Activated CD4-positive, alpha-beta T cell treated with anti-CD3 and anti-CD28 coated beads, Interleukin-2, Interleukin-6, amounts not matched to agents 100 ng/mL and 50 ng/mL, durations not matched to agents 16 hours and 8 hours (primary cell): ENCODE results near the gene EIF1AY.
"Not testable (repeated sequence)": the region's sequence is repeated elsewhere in the genome, so short reads cannot be mapped to it uniquely, and the experiment has no call there.

Experiments
- DNase-seq: peaks from one replicate; pipeline ENCODE4 v3.0.0-alpha.2; 2020

EIF1AY gene, protein sequence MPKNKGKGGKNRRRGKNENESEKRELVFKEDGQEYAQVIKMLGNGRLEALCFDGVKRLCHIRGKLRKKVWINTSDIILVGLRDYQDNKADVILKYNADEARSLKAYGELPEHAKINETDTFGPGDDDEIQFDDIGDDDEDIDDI

DNA sequence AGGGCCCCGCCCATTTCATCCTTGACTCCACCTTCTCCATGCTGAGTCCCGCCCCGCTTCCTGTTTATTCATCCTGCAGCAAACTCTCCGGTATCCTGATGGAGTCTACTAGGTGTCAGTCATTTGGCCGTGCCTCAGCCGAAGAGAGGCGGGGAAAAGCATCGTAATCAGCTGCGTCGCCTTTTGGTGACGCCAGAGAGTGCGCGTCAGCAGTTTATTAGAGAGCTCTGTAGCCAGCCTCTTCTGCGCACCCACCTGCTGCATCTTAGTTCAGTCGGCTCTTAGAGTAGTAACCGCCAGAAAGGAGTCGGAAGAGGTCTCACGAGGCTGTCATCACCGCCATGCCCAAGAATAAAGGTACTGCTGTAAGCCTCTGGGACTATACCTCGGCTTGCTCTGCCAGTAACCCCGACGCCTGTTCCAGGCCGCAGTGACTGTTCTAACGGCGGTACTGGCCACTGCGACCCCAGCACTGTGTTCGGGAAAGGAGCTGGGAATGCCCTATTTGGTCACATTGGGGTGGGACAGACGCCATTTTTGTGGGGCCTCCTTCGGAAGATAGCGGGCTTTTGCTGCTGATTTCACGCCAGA lies at the start of gene EIF1AY:
EIF1AY (plus strand) TSS at position 246 of the 591 bp plus-strand sequence; CDS start at position 342, 96 bp downstream.
- DNase-seq = no peak

DNA sequence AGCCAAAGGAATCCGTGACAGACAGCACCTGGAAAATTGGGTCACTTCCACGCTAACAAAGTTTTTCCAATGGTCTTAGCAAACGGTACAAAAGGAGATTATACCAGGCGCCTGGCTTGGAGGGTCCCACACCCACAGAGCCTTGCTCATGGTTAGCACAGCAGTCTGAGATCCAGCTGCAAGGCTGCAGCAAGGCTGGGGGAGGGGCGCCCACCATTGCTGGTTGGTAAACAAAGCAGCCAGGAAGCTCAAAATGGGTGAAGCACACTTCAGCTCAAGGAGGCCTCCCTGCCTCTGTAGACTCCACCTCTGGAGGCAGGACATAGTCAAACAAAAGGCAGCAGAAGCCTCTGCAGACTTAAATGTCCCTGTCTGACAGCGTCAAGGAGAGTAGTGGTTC lies 47.1 kb upstream of the EIF1AY start:
- no peak for DNase-seq

DNA sequence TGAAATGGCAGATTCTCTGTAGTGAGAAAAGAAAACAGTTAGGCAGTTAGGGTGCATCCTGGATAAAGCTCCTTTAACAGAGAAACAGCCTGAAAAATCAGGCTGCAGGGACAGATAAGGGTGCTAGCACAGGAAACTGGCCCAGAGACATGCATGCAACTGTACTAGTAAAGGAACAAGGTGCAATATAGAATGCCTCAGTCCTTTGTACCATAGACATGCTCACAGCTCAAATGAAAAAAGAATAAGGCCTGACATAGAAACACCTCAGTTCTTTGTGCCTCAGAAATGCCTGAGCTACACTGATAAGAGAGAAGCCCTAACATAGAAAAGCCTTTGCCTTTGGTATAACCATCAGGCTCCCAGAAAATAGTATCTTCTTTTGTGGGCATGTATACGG lies 37.4 kb upstream of the EIF1AY start:
- DNase-seq = no peak

DNA sequence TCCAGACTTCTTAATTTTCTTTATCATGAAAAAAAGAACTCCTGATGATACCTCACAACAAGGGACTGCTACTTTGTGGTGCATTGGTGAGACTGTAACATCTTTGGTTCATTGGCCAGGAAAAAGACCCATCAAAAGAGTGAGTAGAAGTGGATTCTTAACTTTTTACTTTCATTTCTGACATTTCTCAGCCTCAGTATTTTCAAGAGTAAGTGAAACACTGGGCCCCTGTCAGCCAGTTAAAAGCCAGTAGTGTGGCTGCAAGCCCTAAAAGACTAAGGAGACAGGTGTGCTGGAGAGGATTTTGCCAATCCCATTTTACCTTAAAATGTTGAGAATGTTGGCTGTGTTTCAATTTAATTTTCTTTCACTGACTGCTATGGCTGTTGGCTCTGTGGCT lies 36.6 kb upstream of the EIF1AY start:
- no peak for DNase-seq

DNA sequence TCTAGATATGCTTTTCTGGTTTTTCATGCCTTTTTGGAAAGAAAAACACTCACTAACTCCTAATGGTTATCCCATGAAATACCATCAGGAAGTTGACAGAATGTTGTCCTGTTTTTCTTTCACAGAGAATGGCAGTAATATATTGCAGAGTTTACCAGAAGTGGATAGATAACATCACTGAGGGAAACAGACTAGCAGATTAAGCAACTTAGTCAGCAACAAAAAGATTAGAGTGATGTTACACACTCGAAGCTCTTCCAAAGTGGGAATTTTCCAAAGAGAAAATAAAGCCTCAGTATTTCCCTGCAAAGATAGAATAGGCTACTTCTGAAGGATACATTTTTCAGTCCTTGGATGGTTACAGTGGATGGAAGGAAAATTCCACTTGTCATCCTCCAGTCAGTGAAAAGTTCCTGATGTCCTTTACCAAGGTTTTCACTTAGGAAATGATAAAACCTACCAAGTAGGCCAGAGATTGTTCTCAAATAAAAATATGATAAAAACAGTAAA lies 31.1 kb upstream of the EIF1AY start:
- DNase-seq = no peak

DNA sequence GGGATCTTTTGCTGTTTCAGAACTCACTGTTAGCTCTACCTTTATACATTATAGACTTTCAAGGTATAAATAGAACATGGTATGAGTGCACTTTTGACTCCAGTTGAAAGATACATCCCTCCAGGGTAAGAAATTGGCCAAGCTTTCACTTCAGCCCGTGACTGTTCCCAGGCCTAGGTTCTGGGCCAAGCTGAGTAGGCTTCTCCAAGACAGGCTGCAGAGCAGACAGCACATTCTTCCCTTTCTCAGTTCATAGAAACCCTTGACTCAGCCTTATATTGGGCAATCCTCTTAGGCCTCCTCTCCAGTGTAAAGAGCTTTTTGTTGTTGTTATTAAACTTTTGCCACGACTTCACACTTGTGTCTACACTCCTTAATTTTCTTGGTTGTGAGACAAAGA lies 29.5 kb upstream of the EIF1AY start:
- no peak for DNase-seq

DNA sequence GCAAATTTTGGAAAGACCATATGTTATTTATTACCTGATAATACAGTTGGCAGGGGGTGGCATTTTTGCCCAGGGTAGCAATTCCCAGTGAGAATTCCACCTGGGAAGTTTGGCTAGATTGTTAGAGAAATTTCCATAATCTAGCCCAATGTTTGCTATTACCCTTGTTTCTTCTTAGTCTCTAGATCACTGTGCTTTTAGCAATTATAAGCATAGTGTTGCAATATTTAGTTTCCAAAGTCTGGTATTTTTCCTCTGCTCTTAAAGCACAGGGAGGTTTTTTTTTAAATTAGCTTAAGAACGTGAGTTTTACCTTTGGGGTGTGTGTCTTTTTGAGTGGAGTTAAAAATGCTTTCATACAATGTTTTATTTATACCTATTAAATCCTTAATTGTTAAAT lies 26.3 kb upstream of the EIF1AY start:
- no peak for DNase-seq

DNA sequence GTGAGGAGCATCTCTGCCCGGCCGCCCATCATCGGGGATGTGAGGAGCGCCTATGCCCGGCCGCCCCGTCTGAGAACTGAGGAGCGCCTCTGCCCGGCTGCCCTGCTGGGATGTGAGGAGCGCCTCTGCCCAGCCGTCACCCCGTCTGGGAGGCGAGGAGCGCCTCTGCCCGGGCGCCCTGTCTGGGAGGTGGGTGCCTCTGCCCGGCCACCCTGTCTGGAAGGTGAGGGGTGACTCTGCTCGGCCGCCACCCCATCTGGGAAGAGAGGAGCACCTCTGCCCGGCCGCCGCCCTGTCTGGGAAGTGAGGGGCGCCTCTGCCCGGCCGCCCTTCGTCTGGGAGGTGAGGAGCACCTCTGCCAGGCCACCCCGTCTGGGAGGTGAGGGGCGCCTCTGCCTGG lies 23.7 kb upstream of the EIF1AY start:
- no peak for DNase-seq

DNA sequence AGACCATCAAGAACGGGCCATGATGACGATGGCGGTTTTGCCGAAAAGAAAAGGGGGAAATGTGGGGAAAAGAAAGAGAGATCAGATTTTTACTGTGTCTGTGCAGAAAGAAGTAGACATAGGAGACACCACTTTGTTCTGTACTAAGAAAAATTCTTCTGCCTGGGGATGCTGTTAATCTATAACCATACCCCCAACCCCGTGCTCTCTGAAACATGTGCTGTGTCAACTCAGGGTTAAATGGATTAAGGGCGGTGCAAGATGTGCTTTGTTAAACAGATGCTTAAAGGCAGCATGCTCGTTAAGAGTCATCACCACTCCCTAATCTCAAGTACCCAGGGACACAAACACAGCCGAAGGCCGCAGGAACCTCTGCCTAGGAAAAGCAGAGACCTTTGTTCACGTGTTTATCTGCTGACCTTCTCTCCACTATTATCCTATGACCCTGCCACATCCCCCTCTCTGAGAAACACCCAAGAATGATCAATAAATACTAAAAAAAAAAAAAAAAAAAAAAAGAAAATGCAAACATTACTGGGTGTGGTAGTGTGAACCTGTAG lies 22.7 kb upstream of the EIF1AY start:
- DNase-seq = not testable (repeated sequence)

DNA sequence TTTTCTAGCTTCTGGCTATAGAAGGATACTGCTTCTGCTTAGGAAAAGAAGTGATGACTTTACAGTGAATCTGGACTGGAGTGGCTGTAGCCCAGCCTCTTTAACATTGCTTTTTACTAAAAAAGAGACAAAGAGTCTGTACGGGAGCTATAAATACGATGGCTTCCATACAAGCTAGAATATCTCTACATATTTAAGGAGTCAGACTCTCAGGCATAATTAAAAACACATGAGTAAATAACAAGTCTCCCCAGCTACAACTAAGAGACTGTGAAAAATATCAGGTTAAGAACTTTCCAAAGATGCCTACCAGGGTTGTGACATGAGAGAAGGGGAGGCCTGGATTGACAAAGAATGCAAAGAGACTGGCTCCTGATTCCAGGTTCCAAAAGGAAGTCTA lies 19.8 kb upstream of the EIF1AY start:
- DNase-seq = no peak

DNA sequence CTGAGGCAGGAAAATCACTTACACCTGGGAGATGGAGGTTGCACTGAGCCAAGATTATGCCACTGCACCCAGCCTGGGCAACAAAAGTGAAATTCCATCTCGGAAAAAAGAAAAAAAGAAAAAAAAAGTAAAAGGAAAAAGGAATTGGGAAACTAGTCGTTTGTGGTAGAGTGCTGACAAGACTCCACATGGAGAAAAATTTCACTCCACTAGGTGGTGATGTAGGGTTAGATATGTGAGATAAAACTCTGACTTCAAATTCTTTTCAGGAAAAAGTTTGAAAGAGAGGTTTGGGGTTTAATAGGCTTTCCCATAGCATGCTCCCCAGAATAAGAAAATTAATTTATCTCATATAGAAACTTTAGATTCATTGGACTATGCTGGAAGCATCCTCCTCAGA lies 16.9 kb upstream of the EIF1AY start:
- DNase-seq = no peak

DNA sequence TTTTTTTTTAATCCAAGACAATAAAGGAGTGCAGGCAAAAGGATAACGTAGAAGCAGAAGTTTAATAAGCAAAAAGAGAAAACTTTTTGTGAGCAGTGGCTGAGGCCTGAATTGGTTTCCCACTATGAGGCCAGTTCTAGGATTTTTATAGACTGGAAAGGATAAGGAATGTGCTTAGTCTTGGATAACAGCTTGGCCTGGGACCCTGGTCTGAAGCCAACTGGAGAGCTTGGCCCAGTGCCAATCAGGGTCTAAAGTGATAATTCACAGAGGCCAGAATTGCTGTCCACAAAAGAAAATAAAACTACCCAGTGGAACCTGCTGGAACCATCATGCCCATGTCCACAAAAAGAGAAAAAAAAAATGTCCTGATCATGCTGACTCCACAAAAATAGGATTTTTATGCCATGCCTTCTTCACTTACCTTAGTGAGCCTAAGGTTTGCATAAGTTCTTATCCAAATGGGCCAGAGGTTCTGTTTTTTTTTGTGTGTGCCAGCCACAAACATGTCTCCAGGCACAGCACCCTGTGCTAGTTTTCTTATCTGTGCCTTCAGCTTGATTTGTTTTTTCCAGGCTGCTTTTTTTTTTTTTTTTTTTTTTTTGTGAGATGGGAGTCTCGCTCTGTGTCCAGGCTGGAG lies 15.6 kb upstream of the EIF1AY start:
- DNase-seq = no peak

DNA sequence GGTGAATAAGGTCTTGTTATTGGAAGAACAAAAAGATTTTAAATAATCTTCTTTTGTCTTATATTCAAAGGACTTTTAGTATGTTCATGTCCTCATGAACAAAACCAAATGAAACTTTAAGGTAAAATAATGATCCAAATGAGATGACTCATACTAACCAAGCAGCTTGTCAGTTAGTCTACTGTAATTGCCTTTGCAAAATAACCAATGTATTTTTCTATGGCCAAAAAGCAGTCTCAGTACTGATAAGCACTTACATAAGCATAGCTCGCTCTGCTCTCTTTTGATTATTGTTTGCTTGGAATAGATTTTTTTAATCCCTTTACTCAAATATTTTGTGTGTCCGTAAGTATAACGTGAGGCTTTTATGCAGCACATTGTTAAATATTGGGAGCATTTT lies 4.3 kb upstream of the EIF1AY start:
- no peak for DNase-seq

DNA sequence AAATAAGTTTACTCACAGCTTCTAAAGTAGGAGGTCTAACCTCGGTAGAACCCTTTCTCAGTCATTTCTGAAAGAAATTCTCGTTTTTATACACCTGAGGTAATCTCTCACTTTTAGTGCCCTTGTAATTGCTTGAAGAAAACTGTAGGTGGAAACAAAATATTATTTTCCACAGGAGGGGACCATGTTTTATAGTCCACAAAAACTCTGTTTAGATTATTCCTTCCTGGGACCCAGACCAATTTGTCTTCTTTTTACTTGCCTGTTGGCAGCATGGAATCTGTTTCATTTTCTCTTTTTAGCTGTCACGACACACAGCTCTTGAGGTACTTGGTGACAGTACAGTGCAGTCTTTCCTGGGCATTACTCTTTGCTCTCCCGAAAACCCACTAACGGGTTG lies 930 bp downstream of the EIF1AY start:
- DNase-seq = no peak

DNA sequence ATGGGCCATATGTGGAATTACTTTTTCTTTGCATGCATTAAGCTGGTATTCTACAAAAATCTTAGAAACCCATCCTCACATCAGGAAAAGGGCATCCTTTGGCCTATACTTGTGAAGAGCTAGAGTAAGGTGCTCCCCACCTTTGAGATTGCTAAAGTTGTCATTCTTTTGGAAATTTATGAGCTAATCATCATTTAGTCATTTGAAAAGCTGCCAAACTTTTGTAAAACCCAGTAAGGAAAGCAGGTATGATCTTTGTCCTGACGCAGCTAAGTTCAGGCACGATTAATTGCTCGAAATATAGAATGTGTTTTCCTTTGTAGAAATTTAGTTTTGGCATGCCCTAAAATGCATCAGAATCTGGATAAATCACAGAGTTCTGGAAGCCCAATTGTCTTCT lies 2.6 kb downstream of the EIF1AY start:
- DNase-seq = no peak

DNA sequence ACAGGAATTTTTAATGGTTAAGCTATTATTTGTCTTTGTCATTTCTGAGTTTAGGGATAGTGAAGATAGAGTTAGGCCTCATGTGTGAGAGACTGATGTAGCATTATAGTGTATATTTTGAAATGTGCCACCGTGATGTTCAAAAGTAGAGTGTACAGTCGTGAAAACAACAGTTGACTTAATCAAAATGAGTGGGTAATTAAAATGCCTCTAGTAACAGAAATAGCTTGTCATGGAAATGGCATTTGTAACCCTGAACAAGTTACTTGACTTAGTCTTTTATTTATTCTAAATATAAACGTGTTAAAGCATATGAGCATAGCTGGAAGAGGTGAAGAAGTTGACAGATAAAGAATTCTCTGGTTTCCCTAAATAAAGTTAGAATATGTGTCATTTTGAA lies 6.1 kb downstream of the EIF1AY start:
- no peak for DNase-seq

DNA sequence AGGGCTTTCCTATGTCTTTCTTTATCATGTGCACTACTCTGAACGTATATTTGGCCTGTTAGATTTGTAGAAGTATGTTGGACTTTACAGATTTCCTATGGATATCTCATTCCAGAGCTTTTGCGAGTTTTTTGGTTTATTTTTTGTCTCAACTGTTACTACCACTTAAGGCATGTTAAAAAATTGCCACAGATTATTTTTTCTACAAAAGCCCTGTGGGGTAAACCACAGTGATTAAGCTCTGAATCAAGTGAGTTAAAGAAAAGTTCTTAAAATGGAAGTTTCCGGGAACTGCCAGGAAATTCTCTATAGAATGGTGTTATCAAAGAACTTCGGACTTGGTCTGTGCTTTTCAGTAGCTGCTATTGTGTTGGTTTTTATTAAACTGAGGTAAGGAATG lies 10.6 kb downstream of the EIF1AY start:
- no peak for DNase-seq
